ENCODE results near the gene WBP4.
"Not testable (repeated sequence)": the region's sequence is repeated elsewhere in the genome, so short reads cannot be mapped to it uniquely, and the experiment has no call there.

DNA sequence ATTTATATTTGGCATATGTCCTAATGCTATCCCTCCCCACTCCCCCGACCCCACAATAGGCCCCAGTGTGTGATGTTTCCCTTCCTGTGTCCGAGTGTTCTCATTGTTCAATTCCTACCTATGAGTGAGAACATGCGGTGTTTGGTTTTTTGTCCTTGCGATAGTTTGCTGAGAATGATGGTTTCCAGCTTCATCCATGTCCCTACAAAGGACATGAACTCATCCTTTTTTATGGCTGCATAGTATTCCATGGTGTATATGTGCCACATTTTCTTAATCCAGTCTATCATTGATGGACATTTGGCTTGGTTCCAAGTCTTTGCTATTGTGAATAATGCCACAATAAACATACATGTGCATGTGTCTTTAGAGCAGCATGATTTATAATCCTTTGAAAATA lies 18.9 kb upstream of the WBP4 start:
- not testable (repeated sequence) for TF ChIP-seq REST (IDR thresholded peaks at IDR 0.05; ENCODE audit: borderline replicate concordance in 1 of 2, low read depth in 1 of 2, low read length in 2 of 2); ARNTL (CRISPR knock-in tag; IDR thresholded peaks at IDR 0.05); RELA (CRISPR knock-in tag; IDR thresholded peaks at IDR 0.05); GPBP1L1 (CRISPR knock-in tag; IDR thresholded peaks at IDR 0.05); CTCF (CRISPR knock-in tag; IDR thresholded peaks at IDR 0.05); KAT2B (IDR thresholded peaks at IDR 0.05; ENCODE audit: borderline replicate concordance, low read depth, low read length); POLR2A (IDR thresholded peaks at IDR 0.05; ENCODE audit: insufficient read depth in 1 of 2, low read depth in 2 of 2, low read length in 2 of 2); YY1 (IDR thresholded peaks at IDR 0.05; ENCODE audit: insufficient read depth, insufficient replicate concordance, low read depth, low read length); SNRNP70 (IDR thresholded peaks at IDR 0.05; ENCODE audit: low read depth, low read length)
- TF ChIP-seq, protein P1, sequence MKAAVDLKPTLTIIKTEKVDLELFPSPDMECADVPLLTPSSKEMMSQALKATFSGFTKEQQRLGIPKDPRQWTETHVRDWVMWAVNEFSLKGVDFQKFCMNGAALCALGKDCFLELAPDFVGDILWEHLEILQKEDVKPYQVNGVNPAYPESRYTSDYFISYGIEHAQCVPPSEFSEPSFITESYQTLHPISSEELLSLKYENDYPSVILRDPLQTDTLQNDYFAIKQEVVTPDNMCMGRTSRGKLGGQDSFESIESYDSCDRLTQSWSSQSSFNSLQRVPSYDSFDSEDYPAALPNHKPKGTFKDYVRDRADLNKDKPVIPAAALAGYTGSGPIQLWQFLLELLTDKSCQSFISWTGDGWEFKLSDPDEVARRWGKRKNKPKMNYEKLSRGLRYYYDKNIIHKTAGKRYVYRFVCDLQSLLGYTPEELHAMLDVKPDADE (CRISPR knock-in tag; IDR thresholded peaks at IDR 0.05), result not testable (repeated sequence)
- TF ChIP-seq, protein P2, sequence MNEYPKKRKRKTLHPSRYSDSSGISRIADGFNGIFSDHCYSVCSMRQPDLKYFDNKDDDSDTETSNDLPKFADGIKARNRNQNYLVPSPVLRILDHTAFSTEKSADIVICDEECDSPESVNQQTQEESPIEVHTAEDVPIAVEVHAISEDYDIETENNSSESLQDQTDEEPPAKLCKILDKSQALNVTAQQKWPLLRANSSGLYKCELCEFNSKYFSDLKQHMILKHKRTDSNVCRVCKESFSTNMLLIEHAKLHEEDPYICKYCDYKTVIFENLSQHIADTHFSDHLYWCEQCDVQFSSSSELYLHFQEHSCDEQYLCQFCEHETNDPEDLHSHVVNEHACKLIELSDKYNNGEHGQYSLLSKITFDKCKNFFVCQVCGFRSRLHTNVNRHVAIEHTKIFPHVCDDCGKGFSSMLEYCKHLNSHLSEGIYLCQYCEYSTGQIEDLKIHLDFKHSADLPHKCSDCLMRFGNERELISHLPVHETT (CRISPR knock-in tag; conservative IDR thresholded peaks at IDR 0.05), result not testable (repeated sequence)
- TF ChIP-seq, protein P3, sequence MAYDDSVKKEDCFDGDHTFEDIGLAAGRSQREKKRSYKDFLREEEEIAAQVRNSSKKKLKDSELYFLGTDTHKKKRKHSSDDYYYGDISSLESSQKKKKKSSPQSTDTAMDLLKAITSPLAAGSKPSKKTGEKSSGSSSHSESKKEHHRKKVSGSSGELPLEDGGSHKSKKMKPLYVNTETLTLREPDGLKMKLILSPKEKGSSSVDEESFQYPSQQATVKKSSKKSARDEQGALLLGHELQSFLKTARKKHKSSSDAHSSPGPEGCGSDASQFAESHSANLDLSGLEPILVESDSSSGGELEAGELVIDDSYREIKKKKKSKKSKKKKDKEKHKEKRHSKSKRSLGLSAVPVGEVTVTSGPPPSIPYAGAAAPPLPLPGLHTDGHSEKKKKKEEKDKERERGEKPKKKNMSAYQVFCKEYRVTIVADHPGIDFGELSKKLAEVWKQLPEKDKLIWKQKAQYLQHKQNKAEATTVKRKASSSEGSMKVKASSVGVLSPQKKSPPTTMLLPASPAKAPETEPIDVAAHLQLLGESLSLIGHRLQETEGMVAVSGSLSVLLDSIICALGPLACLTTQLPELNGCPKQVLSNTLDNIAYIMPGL (CRISPR knock-in tag; IDR thresholded peaks at IDR 0.05; ENCODE audit: borderline replicate concordance in 1 of 2, low read depth in 1 of 2), result not testable (repeated sequence)
- TF ChIP-seq, protein P4, sequence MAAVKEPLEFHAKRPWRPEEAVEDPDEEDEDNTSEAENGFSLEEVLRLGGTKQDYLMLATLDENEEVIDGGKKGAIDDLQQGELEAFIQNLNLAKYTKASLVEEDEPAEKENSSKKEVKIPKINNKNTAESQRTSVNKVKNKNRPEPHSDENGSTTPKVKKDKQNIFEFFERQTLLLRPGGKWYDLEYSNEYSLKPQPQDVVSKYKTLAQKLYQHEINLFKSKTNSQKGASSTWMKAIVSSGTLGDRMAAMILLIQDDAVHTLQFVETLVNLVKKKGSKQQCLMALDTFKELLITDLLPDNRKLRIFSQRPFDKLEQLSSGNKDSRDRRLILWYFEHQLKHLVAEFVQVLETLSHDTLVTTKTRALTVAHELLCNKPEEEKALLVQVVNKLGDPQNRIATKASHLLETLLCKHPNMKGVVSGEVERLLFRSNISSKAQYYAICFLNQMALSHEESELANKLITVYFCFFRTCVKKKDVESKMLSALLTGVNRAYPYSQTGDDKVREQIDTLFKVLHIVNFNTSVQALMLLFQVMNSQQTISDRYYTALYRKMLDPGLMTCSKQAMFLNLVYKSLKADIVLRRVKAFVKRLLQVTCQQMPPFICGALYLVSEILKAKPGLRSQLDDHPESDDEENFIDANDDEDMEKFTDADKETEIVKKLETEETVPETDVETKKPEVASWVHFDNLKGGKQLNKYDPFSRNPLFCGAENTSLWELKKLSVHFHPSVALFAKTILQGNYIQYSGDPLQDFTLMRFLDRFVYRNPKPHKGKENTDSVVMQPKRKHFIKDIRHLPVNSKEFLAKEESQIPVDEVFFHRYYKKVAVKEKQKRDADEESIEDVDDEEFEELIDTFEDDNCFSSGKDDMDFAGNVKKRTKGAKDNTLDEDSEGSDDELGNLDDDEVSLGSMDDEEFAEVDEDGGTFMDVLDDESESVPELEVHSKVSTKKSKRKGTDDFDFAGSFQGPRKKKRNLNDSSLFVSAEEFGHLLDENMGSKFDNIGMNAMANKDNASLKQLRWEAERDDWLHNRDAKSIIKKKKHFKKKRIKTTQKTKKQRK (IDR thresholded peaks at IDR 0.05; ENCODE audit: low read length), result not testable (repeated sequence)

Measured in HepG2 (cell line).